DMS53 treated with DMSO at 0.1 percent for 48 hours (cell line): Measurements from ENCODE around the gene ACTN3.
"Not testable (repeated sequence)": the region's sequence is repeated elsewhere in the genome, so short reads cannot be mapped to it uniquely, and the experiment has no call there.

Experiments
- DNase-seq: peaks from one replicate; lab custom pipeline; 2025; ENCODE audit not compliant: unreplicated experiment; lab: John Stamatoyannopoulos, UW

Gene ACTN3

DNA sequence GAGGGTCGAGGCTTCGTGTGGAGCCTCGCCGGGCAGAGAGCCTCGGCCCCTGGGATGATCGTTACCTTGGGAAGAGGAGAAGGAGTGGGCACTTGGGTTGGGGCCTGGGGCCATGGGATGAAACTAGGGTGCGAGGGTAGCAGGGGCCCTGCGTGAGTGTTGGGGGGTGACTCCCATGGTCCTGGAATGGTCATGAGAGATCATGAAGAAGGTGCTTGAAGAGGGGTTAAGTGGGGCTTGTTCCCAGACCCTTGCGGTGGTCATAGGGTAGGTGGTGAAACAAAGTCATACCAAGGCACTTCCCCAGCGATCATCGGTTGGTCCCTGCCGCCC, 46.6 kb downstream of the ACTN3 start:
- no peak for DNase-seq

DNA sequence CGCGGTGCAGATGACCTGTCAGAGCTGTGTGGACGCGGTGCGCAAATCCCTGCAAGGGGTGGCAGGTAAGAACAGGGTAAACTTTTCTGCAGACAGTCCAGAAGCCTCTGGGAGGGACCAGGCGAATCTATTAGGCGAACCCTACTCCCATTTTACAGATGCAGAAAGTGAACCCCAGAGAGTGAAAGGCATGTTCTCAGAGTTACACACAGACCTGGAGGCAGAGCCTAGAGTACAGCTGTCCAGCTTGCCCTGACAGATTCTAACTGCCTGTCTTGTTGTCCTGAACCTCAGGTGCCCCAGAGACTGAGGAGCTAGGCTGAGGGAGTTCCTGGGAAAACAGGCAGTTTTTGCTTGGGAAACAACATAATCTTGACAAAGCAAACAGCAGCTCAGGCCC, 46.9 kb downstream of the ACTN3 start:
- no peak for DNase-seq

- DNase-seq: no peak
These were observed 48.7 kb downstream of the ACTN3 start for GRCh38 chr11:66595245-66595904.

DNA sequence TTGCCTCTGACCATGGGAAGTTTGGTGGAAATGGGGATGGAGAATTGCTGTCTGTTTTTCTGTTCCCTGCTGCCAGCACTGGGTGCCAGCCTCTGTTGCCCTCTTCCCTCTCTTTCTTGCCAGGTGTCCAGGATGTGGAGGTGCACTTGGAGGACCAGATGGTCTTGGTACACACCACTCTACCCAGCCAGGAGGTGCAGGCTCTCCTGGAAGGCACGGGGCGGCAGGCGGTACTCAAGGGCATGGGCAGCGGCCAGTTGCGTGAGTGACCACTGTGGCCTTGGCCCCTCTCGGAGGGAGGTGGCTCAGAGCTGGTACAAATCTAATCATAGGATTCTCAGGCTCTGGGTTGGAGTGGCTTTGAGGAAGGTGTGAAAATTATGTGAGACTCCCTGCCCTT, 52.3 kb downstream of the ACTN3 start:
- no peak for DNase-seq

GRCh38 chr11:66600219-66600618, 53.5 kb downstream of the ACTN3 start:
- no peak for DNase-seq

DNA sequence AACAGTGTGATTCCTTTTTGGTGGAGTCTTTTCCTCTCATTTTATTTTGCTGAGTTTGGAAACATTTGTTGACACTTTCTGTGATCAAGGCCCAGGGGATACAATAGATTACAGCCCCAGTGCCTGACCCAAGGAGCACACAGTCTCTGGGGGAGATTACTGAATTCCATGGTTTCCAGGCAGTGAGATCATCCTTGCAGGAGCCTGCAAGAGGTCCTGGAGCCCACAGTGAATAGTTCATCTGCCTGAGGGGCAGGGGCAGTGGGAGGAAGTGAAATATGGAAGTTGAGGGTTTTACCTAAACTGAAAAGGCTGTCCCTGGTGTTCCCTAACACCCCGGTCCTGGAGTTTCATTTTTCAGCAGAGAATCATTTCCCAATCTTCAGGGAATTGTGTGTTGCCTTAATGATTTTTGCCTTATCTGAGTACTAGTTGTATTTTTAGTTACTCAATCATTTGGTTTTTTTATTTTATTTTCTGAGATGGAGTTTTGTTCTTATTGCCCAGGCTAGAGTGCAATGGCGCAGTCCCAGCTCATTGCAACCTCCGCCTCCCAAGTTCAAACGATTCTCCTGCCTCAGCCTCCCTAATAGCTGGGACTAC, 54.0 kb downstream of the ACTN3 start:
- DNase-seq: no peak

DNA sequence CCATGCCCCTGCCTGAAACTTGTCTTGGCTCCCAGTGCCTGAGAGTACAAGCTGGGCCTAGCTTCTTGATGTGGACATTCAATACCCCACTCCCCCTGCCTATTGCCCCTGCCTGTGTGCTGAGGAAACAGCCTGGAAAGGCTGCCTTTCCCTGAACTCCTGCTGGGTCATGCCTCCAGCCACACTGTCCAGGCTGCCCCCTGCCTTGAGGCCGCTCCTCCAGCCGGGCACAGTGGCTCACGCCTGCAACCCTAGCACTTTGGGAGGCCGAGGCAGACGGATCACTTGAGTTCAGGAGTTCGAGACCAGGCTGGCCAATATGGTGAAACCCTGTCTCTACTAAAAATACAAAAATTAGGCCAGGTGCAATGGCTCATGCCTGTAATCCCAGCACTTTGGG, 56.4 kb downstream of the ACTN3 start:
- no peak for DNase-seq

DNA sequence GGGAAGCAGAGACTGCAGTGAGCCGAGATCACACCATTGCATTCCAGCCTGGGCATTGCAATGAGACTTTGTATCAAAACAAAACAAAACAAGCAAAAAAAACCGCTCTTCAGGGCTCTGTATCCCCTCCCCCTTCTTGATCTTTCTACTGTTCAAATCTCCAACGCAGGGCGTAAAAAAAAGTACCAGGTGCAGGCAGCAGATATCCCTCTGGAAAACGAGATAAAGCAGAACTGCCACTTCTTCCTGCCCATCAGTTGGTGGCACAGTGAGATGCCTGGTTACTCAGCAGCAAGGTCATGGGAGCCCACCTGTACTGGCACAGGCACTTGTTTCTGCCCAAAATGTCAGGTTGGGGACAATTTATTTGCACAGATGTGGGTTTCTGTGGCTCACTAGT, 57.5 kb downstream of the ACTN3 start:
- DNase-seq: no peak

GRCh38 chr11:66606608-66607007, 59.9 kb downstream of the ACTN3 start:
- not testable (repeated sequence) for DNase-seq

DNA sequence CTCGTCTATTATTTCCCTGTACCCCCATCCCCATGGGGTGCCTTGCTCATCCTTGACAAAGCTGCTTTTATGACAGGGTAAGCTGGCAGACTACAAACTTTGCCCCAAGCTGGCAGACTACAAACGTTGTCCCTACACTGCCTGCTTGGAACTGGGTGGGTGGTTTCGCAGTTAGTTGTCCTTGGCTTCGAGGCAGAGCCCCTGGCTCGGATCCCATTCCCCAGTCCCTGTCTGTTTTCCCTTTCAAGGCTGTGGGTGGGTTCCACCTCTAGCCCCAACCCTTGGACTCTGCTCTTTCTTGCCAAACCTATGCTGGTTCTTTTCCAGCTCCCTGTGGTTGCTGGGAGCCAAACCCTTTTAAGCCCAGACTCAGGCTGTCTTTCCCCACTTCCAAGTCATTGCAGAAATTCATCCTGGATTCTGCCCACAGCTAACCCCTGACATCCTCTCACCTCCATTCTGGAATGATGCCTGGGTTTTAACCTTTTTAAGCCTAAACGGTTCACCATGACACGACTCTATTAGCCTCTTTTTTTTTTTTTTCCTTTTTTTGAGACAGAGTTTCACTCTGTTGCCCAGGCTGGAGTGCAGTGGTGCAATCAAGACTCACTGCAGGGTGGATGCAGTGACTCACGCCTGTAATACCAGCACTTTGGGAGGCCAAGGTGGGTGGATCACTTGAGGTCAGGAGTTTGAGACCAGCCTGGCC, 60.6 kb downstream of the ACTN3 start:
- DNase-seq: no peak

DNA sequence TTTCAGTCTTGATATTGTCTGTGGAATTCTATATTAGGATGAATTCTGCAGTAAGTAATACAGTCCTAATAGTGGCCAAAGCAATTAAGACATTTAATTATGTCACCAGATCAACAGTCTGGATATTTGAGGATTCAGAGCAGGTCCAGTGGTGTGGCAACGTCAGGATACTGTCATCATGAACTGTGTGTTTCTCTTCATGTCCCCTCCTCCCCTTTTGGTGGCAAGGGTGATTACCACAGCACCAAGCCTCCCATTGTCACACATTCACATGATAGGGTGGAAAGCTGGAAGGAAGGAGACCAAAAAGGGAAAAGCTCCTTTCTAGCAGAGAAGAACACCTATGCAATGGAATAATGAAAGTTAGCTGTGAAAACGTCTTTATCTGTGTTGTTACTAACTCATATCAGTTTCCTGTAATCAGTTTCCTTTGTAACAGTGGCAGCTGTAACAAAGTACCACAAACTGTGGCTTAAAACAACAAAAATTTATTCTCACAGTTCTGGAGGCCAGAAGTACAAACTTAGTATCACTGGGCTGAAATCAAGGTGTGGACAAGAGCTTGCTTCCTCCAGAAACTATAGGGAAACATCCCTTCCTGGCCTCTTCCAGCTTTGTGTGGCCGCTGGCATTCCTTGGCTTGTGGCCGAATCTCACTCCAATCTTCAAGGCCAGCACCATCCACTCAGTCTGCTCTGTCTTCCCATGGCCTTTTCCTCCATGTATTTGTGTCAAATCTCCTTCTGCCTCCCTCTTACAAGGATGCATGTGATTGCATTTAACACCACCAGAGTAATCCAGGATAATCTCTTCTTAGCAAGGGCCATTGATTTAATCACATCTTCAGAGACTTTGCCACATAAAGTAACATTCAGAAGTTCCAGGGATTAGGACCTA, 63.3 kb downstream of the ACTN3 start:
- DNase-seq: no peak

- DNase-seq: no peak
These were observed 65.8 kb downstream of the ACTN3 start for GRCh38 chr11:66612458-66612857.
